ENCODE data around the gene LTB. TPM values are rescaled to one million over a fixed set of nuclear protein-coding genes. Genes with fewer than 3 reads are reported as not detected.
"Not testable (repeated sequence)": the region's sequence is repeated elsewhere in the genome, so short reads cannot be mapped to it uniquely, and the experiment has no call there.

LTB gene
- total RNA-seq, 1 donor from 2014 or later, result 10.0 TPM

DNA sequence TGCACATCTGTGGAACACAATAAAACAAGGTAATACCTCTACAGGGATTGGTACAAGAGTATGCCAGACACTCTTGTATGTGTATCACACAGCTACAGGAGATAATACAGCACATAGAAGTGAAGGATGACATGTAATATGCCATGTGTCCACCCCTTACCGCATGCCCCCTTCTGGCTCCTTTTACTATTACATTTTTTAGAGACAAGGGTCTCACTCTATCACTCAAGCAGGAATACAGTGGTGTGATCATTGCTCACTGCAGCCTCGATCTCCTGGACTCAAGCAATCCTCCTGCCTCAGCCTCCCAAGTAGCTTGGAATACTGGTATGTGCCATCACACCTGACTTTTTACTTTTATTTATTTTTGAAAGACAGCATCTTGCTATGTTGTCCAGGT lies 14.8 kb upstream of the LTB start:
- no peaks in the 10 kb centered on the region for H3K27me3 ChIP-seq (ENCODE audit: low read depth)
- H3K4me3 ChIP-seq, result no peak overlapping the region
- no peak overlapping the region for H3K27ac ChIP-seq
- intact Hi-C loops (cut with DNase I), result loop anchor here (10.0 kb wide), 1 partner anchor 52 kb away; the partner anchor contains the start of genes ATP6V1G2, DDX39B and NFKBIL1
- H3K4me1 ChIP-seq, result no peaks in the 10 kb centered on the region
- no peaks in the 10 kb centered on the region for H3K9me3 ChIP-seq
- peak; percentile 67 to 71 for ATAC-seq
- no peaks in the 10 kb centered on the region for H3K36me3 ChIP-seq
- DNase-seq, result no peak
- TF ChIP-seq CTCF (IDR thresholded peaks at IDR 0.05), result peak; percentile 44

DNA sequence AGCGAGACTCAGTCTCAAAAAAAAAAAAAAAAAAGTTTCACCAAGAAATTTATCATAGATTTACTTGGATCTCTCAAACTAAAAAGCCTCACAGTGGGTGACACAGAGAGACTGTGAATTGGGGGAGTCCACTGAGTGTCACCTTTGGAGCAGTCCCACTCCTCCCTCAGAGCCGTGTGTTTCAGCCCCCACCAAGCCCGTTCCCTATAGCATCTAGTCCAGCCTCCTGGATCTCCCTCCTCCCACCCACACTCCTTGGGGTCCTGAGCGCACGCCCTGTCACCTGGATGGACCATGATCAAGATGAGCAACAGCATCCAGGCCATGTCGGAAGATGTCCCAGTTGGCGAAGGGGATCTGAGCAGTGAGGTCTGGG lies 10.2 kb upstream of the LTB start:
- intact Hi-C loops (cut with DNase I), result loop anchor here (10.0 kb wide), 1 partner anchor 48 kb away; the partner anchor contains the start of genes ATP6V1G2, DDX39B and NFKBIL1
- no peaks in the 10 kb centered on the region for H3K9me3 ChIP-seq
- H3K4me1 ChIP-seq, result no peaks in the 10 kb centered on the region
- no peak for TF ChIP-seq CTCF (IDR thresholded peaks at IDR 0.05)
- H3K4me3 ChIP-seq, result no peak overlapping the region
- no peak for ATAC-seq
- no peak overlapping the region for H3K27ac ChIP-seq
- no peaks in the 10 kb centered on the region for H3K27me3 ChIP-seq (ENCODE audit: low read depth)
- DNase-seq, result no peak
- H3K36me3 ChIP-seq, result no peaks in the 10 kb centered on the region

DNA sequence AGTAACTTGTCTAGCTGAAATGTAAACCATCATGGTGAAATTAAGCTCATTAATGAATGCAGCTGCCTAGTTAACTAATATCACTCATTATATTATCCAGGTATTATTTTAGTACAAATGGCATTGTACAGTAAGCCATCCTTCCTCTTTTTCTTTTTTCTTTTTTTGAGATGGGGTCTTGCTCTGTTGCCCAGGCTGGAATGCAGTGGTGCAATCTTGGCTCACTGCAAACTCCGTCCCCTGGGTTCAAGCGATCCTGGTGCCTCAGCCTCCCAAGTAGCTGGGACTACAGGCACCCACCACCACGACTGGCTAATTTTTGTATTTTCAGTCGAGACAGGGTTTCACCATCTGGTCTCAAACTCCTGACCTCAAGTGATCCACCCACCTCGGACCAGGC lies 8.5 kb upstream of the LTB start:
- H3K27ac ChIP-seq; H3K4me1 ChIP-seq; H3K36me3 ChIP-seq; DNase-seq; ATAC-seq; H3K9me3 ChIP-seq; H3K4me3 ChIP-seq; H3K27me3 ChIP-seq (ENCODE audit: low read depth): not testable (repeated sequence)
- intact Hi-C loops (cut with DNase I), result loop anchor here (10.0 kb wide), 1 partner anchor 46 kb away; the partner anchor contains the start of genes ATP6V1G2, DDX39B and NFKBIL1

GRCh38 chr6:31588871-31589650 lies 6.8 kb upstream of the LTB start:
- Histone ChIP-seq H3K9me3 (no peaks in the 10 kb centered on the region), H3K27ac (no peak overlapping the region), H3K4me3 (no peak overlapping the region), H3K36me3 (no peaks in the 10 kb centered on the region), H3K4me1 (peaks cover 22% of the 10 kb centered on the region), H3K27me3 (ENCODE audit: low read depth) (no peaks in the 10 kb centered on the region)
- no peak for TF ChIP-seq CTCF (IDR thresholded peaks at IDR 0.05)
- ATAC-seq (no peak), DNase-seq (no peak)
- intact Hi-C loops (cut with DNase I), result no loop called here

DNA sequence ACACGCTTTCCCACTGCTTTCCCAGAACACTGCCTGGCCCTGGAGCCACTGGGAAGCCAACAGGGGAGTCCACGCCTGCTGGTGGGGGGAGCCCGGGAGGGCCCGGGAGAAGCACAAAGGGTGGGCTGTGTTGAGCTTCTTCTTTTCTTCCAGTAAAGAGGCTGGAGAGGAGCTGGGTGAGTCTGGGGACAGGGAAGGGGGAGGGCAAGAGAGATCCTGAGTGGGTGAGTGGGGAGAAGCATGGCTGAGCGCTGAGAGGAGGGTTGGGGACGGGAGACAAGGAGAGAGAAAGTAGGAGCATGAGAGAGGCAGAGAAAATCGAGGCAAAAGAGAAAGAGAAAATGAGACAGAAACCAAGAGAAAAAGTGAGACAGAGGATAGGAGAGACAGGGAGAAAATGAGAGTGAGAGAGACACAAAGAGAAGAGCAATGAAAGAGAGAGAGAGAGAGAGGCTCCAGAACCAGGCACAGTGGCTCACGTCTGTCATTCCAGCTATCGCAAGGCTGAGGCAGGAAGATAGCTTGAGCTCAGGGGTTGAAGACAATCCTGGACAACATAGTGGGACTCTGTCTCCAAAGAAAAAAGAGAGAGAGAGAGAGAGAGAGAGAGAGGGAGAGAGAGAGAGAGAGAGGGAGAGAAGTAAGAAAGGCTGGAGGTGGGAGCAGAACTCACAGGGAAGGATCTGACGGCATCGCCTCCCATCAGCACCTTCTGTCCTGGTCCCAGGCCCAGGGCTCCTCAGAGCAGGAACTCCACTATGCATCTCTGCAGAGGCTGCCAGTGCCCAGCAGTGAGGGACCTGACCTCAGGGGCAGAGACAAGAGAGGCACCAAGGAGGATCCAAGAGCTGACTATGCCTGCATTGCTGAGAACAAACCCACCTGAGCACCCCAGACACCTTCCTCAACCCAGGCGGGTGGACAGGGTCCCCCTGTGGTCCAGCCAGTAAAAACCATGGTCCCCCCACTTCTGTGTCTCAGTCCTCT lies 5.9 kb upstream of the LTB start:
- H3K27me3 ChIP-seq (ENCODE audit: low read depth), result no peaks in the 10 kb centered on the region
- no peak for TF ChIP-seq CTCF (IDR thresholded peaks at IDR 0.05)
- intact Hi-C loops (cut with DNase I), result no loop called here
- no peaks in the 10 kb centered on the region for H3K9me3 ChIP-seq
- peak overlapping the region; percentile 44 for H3K4me3 ChIP-seq
- no peak for DNase-seq
- no peaks in the 10 kb centered on the region for H3K36me3 ChIP-seq
- ATAC-seq, result no peak
- H3K4me1 ChIP-seq, result peaks cover 23% of the 10 kb centered on the region
- peak overlapping the region; percentile 64 for H3K27ac ChIP-seq

Measured in lower lobe of right lung (tissue), 2 donors.